GM23338 (cell line): ENCODE results near the gene TGFBRAP1.

Source experiments
- CTCF ChIP-seq, 2 experiments: fragments of 200-600 bp in 1 of 2; sonication (generic) in 1 of 2; conservative IDR thresholded peaks; 2 replicates each; pipeline versions ENCODE4 v1.5.1 to v1.6.1; 2016 to 2017; ENCODE audit warnings: antibody characterized with exemption in 2 of 2, low read depth in 2 of 2, mild to moderate bottlenecking in 2 of 2, moderate library complexity in 1 of 2
- POLR2AphosphoS5 ChIP-seq: IDR thresholded peaks from 2 replicates; pipeline ENCODE4 v1.6.1; 2016; ENCODE audit warnings: antibody characterized with exemption, low read depth

GRCh38 chr2:105237045-105237765, 92.3 kb downstream of the TGFBRAP1 start:
- TF ChIP-seq CTCF (conservative IDR thresholded peaks at IDR 0.05; ENCODE audit: low read depth in 2 of 2) = no peak
- TF ChIP-seq POLR2AphosphoS5 = no peak
